ENCODE data around the gene INO80C. TPM values are rescaled to one million over a fixed set of nuclear protein-coding genes. Genes with fewer than 3 reads are reported as not detected.
A peak's percentile ranks its signal among the peaks of the same experiment; 100 is the strongest.

Gene INO80C
- total RNA-seq, 5 donors from 2014 or later (not counting 1 experiment from before 2014, with no cell fraction given) = 19.3 to 29.5 (median 23.1) TPM

DNA sequence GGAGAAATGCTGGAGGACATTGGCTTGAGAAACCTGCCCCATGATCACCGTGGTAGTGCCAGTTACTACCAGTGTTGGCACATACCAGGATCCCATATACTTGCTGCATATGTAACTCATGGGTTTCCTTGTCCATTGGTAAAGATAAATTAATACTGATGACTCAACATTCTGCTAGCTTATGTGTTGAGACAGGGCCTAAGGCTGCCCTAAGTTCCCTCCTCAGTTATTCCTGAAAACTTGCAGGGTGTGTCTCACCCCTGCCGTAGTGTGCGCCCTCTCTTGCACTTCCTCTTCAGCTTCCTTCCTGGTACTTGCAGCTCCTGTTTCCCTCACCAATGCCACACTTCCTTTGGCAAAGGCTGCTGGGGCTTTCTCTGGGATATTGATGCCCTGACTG is 4.3 kb upstream of the INO80C start:
- ATAC-seq (replicated peaks in 1 of 4) (no peak), DNase-seq (no peak)
- H3K27me3 Mint-ChIP-seq = peaks cover 3 to 7% of the 10 kb centered on the region in 2 donors
- no peaks in the 10 kb centered on the region for H3K9me3 Mint-ChIP-seq
- Histone ChIP-seq H3K27ac (ENCODE audit: low read length) (no peak overlapping the region), H3K4me3 (ENCODE audit: control insufficient read depth in 1 of 2, extremely low read depth in 1 of 2, low read length in 1 of 2) (no peak overlapping the region), H3K27me3 (replicated peaks in 1 of 2; ENCODE audit: control insufficient read depth in 2 of 2, extremely low read depth in 1 of 2, insufficient read depth in 2 of 2, low read length in 1 of 2) (no peaks in the 10 kb centered on the region), H3K9me3 (no peaks in the 10 kb centered on the region), H3K36me3 (ENCODE audit: control insufficient read depth in 2 of 2, extremely low read depth in 1 of 2, insufficient read depth in 1 of 2, low read length in 1 of 2) (no peaks in the 10 kb centered on the region), H3K4me1 (ENCODE audit: control insufficient read depth in 1 of 2, extremely low read depth in 1 of 2, insufficient read depth in 2 of 2, low read length in 2 of 2) (peaks cover 2 to 8% of the 10 kb centered on the region in 2 experiments)
- ChIA-PET CTCF (no interaction called here), POLR2A (no interaction called here)
- H3K36me3 Mint-ChIP-seq = no peaks in the 10 kb centered on the region
- peaks cover 11 to 15% (median 13%) of the 10 kb centered on the region in 3 donors for H3K4me1 Mint-ChIP-seq
- no peak overlapping the region for H3K4me3 Mint-ChIP-seq
- H3K27ac Mint-ChIP-seq = no peak overlapping the region
- WGBS (ENCODE audit: insufficient coverage) = 87% methylated on average over 3 of the region's 3 CpGs

DNA sequence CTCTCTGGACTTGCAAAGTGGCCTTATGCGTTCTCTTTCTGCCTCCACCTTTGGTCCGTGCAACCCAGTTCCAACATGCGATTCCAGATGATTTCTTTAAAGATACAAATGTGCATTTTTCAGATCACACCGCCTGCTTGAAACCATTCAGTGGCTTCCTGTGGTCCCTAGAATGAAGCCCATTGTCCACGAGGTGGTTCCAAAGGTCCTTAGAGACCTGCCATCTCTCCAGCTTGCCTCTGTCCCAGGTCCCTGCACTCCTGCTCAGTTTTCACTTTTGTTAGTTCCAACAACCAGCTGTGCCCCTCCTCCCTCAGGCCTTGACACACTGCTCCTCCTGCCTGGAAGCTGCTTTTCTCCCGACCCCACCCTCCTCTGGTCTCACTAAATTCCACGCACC is 3.6 kb upstream of the INO80C start:
- H3K4me1 Mint-ChIP-seq = peaks cover 18 to 22% (median 20%) of the 10 kb centered on the region in 3 donors
- Histone ChIP-seq H3K4me3 (ENCODE audit: control insufficient read depth in 1 of 2, extremely low read depth in 1 of 2, low read length in 1 of 2) (no peak overlapping the region), H3K27me3 (replicated peaks in 1 of 2; ENCODE audit: control insufficient read depth in 2 of 2, extremely low read depth in 1 of 2, insufficient read depth in 2 of 2, low read length in 1 of 2) (no peaks in the 10 kb centered on the region), H3K36me3 (ENCODE audit: control insufficient read depth in 2 of 2, extremely low read depth in 1 of 2, insufficient read depth in 1 of 2, low read length in 1 of 2) (no peaks in the 10 kb centered on the region), H3K4me1 (ENCODE audit: control insufficient read depth in 1 of 2, extremely low read depth in 1 of 2, insufficient read depth in 2 of 2, low read length in 2 of 2) (peaks cover 7 to 15% of the 10 kb centered on the region in 2 experiments), H3K27ac (ENCODE audit: low read length) (no peak overlapping the region), H3K9me3 (no peaks in the 10 kb centered on the region)
- peaks cover 3 to 7% of the 10 kb centered on the region in 2 donors for H3K27me3 Mint-ChIP-seq
- CTCF ChIA-PET = no interaction called here
- POLR2A ChIA-PET = no interaction called here
- no peaks in the 10 kb centered on the region for H3K9me3 Mint-ChIP-seq
- no peak for ATAC-seq (replicated peaks in 1 of 4)
- DNase-seq = no peak
- no peak overlapping the region for H3K4me3 Mint-ChIP-seq
- no peaks in the 10 kb centered on the region for H3K36me3 Mint-ChIP-seq
- 87% methylated on average over 6 of the region's 7 CpGs for WGBS (ENCODE audit: insufficient coverage)
- no peak overlapping the region for H3K27ac Mint-ChIP-seq

DNA sequence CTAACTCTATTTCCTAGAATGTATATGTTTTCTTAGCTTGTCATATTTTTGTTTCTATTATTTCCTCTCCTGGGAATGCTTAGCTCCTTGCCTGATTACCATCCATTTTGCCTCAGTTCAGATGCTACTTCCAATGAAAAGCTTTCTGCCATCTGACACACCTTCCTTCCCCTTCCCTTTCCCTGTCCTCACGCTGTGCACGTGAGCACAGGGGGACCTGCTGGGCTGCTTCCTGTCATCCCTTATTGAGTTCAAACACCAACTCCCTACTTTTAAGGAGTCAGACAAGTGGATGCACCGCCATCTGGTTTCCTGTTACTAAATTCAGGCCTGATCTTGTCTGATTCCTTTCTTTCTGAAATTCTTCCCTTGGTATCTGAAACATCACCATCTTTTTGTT is 2.4 kb upstream of the INO80C start:
- WGBS (ENCODE audit: insufficient coverage) = 50% methylated on average over 3 of the region's 3 CpGs
- Histone ChIP-seq H3K4me1 (ENCODE audit: control insufficient read depth in 1 of 2, extremely low read depth in 1 of 2, insufficient read depth in 2 of 2, low read length in 2 of 2) (peaks cover 9 to 16% of the 10 kb centered on the region in 2 experiments), H3K27me3 (replicated peaks in 1 of 2; ENCODE audit: control insufficient read depth in 2 of 2, extremely low read depth in 1 of 2, insufficient read depth in 2 of 2, low read length in 1 of 2) (no peaks in the 10 kb centered on the region), H3K27ac (ENCODE audit: low read length) (no peak overlapping the region), H3K36me3 (ENCODE audit: control insufficient read depth in 2 of 2, extremely low read depth in 1 of 2, insufficient read depth in 1 of 2, low read length in 1 of 2) (no peaks in the 10 kb centered on the region), H3K9me3 (no peaks in the 10 kb centered on the region), H3K4me3 (ENCODE audit: control insufficient read depth in 1 of 2, extremely low read depth in 1 of 2, low read length in 1 of 2) (no peak overlapping the region)
- Mint-ChIP-seq H3K36me3 (no peaks in the 10 kb centered on the region), H3K4me1 (peaks cover 28 to 32% (median 31%) of the 10 kb centered on the region in 3 donors), H3K27me3 (peaks cover 3% of the 10 kb centered on the region in 2 donors), H3K9me3 (no peaks in the 10 kb centered on the region), H3K4me3 (peak overlapping the region in 1 of 3 donors; percentile 15), H3K27ac (no peak overlapping the region)
- CTCF ChIA-PET = no interaction called here
- ATAC-seq (replicated peaks in 1 of 4) (no peak), DNase-seq (no peak)
- POLR2A ChIA-PET = no interaction called here

DNA sequence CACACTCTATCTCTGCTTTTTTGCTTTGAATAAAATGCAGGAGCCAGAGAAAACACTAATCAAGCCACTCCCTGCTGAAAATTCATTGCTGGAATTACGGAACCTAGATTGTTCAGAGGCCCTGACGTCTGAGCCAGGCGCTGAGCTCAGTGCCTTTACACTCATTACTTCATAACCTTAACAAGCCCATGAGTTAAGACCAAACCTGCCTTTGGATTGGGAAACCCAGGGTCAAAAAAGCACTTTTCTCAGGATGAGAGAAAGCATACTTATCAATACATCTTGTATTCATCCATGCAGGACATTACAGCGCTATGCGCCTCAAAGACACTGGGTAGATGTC is 762 bp downstream of the INO80C start:
- 4% methylated on average over 5 of the region's 5 CpGs for WGBS (ENCODE audit: insufficient coverage)
- DNase-seq (peak in 1 of 35 experiments; percentile 2), ATAC-seq (replicated peaks in 1 of 4) (peak; percentile 3 to 14 (median 6))
- H3K27me3 Mint-ChIP-seq = no peaks in the 10 kb centered on the region
- no peaks in the 10 kb centered on the region for H3K36me3 ChIP-seq (ENCODE audit: control insufficient read depth in 2 of 2, extremely low read depth in 1 of 2, insufficient read depth in 1 of 2, low read length in 1 of 2)
- ChIA-PET POLR2A (interaction anchor here (0.6 to 1.5 kb wide), 4 partner anchors 15 to 634 kb away, joined by 3 to 5 read pairs (median 4); no protein-coding TSS in a partner anchor), CTCF (interaction anchor here in 1 of 2 donors (1.0 kb wide), 1 partner anchor 102 kb away, joined by 3 read pairs; no protein-coding TSS in a partner anchor)
- H3K27ac Mint-ChIP-seq = peak overlapping the region; percentile 99 to 100
- H3K4me3 Mint-ChIP-seq = peak overlapping the region; percentile 93 to 99 (median 94)
- H3K27me3 ChIP-seq (replicated peaks in 1 of 2; ENCODE audit: control insufficient read depth in 2 of 2, extremely low read depth in 1 of 2, insufficient read depth in 2 of 2, low read length in 1 of 2) = no peaks in the 10 kb centered on the region
- peaks cover 46 to 48% (median 47%) of the 10 kb centered on the region in 3 donors for H3K4me1 Mint-ChIP-seq
- no peaks in the 10 kb centered on the region for H3K36me3 Mint-ChIP-seq
- H3K4me3 ChIP-seq (ENCODE audit: control insufficient read depth in 1 of 2, extremely low read depth in 1 of 2, low read length in 1 of 2) = peak overlapping the region; percentile 75 to 93
- H3K9me3 ChIP-seq = no peaks in the 10 kb centered on the region
- H3K4me1 ChIP-seq (ENCODE audit: control insufficient read depth in 1 of 2, extremely low read depth in 1 of 2, insufficient read depth in 2 of 2, low read length in 2 of 2) = peaks cover 9 to 16% of the 10 kb centered on the region in 2 experiments
- H3K9me3 Mint-ChIP-seq = no peaks in the 10 kb centered on the region
- peak overlapping the region; percentile 96 for H3K27ac ChIP-seq (ENCODE audit: low read length)

DNA sequence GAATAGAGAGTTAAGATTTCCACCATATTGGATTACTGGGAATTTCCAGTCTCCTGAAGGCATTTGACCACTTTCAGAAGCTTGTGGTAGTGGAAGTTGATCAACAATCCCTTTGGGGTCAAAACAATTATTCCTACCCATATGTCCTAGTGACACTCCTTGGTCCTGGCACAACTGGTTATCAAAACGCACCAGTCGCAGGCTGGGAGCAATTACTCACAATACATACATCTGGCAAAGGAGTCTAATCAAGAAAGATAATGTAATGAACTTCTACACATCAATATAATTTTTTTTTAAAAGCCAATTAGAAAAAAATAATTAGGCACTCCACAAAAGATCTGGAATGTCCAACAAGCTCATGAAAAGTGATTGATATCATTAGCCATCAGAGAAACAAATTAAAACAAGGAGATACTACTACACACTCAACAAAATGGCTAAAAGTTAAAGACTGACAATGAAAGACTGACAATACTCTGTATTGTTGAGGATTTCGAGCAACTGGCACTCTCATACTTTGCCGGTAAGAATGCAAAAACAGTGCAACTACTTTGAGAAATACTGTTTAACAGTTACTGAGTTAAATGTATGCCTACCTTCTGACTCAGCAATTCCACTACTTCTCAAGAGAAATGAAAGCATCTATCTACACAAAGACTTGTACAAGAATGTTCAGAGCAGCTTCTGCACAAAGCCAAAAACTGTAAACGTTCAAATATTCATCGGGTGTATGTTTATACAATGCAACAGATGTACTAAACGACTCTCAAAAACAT is 2.0 kb downstream of the INO80C start:
- peaks cover 12 to 16% of the 10 kb centered on the region in 2 experiments for H3K4me1 ChIP-seq (ENCODE audit: control insufficient read depth in 1 of 2, extremely low read depth in 1 of 2, insufficient read depth in 2 of 2, low read length in 2 of 2)
- H3K36me3 Mint-ChIP-seq = no peaks in the 10 kb centered on the region
- no peaks in the 10 kb centered on the region for H3K36me3 ChIP-seq (ENCODE audit: control insufficient read depth in 2 of 2, extremely low read depth in 1 of 2, insufficient read depth in 1 of 2, low read length in 1 of 2)
- DNase-seq = no peak
- ATAC-seq (replicated peaks in 1 of 4) = no peak
- H3K4me3 Mint-ChIP-seq = peak overlapping the region; percentile 42 to 99 (median 93)
- H3K9me3 Mint-ChIP-seq = no peaks in the 10 kb centered on the region
- 60% methylated on average over 1 of the region's 7 CpGs for WGBS (ENCODE audit: insufficient coverage)
- no peaks in the 10 kb centered on the region for H3K27me3 Mint-ChIP-seq
- CTCF ChIA-PET = interaction anchor here in 1 of 2 donors (1.2 kb wide), 1 partner anchor 86 kb away, joined by 3 read pairs; the partner anchor contains the start of gene GALNT1
- POLR2A ChIA-PET = interaction anchor here (0.6 kb wide), 2 partner anchors 214 to 428 kb away, joined by 4 to 5 read pairs; no protein-coding TSS in a partner anchor
- H3K4me3 ChIP-seq (ENCODE audit: control insufficient read depth in 1 of 2, extremely low read depth in 1 of 2, low read length in 1 of 2) = no peak overlapping the region
- H3K9me3 ChIP-seq = no peaks in the 10 kb centered on the region
- H3K27ac Mint-ChIP-seq = no peak overlapping the region
- peaks cover 53 to 60% (median 57%) of the 10 kb centered on the region in 3 donors for H3K4me1 Mint-ChIP-seq
- H3K27me3 ChIP-seq (replicated peaks in 1 of 2; ENCODE audit: control insufficient read depth in 2 of 2, extremely low read depth in 1 of 2, insufficient read depth in 2 of 2, low read length in 1 of 2) = no peaks in the 10 kb centered on the region
- H3K27ac ChIP-seq (ENCODE audit: low read length) = no peak overlapping the region

DNA sequence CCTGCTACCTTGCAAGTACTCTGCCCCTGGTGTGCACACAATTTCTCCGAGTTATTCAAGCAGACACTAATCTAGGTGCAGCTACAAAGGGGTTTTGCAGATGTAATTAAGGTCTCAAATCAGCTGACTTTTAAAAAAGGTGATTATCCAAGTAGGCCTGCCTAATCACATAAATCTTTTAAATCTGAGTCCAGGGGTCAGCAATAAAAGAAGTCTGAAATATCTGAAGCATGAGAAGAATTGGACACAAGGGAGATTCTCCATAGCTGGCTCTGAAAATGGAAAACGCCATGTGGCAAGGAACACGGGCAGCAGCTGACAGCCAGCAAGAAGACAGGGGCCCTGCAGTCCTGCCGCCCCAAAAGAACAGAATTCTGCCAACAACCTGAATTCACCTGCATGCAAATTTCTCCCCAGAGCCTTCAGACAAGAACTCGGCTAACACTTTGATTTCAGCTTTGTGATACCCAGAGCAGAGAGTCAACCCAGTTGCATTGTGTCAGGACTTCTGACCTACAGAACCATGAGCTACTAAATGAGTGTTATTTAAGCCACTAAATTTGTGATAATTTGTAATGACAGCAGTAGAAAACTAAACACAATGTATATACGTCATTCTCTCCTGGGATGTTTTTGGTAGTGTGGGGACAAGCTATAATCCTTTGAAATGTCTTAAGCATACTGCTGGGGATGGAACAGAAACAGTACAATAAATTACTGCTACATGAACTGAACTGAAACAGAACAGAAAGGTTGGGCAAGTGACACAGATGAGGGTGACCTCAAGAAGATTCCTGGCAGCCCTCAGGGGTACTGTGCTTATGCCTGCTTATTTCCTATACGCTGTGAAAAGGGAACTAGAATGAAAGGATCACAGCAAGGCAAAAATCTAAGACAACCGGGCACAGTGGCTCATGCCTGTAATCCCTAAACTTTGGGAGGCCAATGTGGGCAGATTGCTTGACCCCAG is 3.2 kb downstream of the INO80C start:
- Mint-ChIP-seq H3K27me3 (no peaks in the 10 kb centered on the region), H3K9me3 (no peaks in the 10 kb centered on the region), H3K36me3 (peaks cover 5% of the 10 kb centered on the region), H3K4me3 (no peak overlapping the region), H3K4me1 (peaks cover 58 to 71% (median 60%) of the 10 kb centered on the region in 3 donors), H3K27ac (no peak overlapping the region)
- 44% methylated on average over 2 of the region's 8 CpGs for WGBS (ENCODE audit: insufficient coverage)
- DNase-seq = no peak
- CTCF ChIA-PET = interaction anchor here in 1 of 2 donors (1.2 kb wide), 1 partner anchor 87 kb away, joined by 3 read pairs; the partner anchor contains the start of gene GALNT1
- H3K4me3 ChIP-seq (ENCODE audit: control insufficient read depth in 1 of 2, extremely low read depth in 1 of 2, low read length in 1 of 2) = no peak overlapping the region
- H3K27me3 ChIP-seq (replicated peaks in 1 of 2; ENCODE audit: control insufficient read depth in 2 of 2, extremely low read depth in 1 of 2, insufficient read depth in 2 of 2, low read length in 1 of 2) = no peaks in the 10 kb centered on the region
- POLR2A ChIA-PET = interaction anchor here in 1 of 2 donors (0.6 kb wide), 1 partner anchor 205 kb away, joined by 3 read pairs; no protein-coding TSS in a partner anchor
- ATAC-seq (replicated peaks in 1 of 4) = no peak
- H3K4me1 ChIP-seq (ENCODE audit: control insufficient read depth in 1 of 2, extremely low read depth in 1 of 2, insufficient read depth in 2 of 2, low read length in 2 of 2) = peaks cover 12 to 19% of the 10 kb centered on the region in 2 experiments
- no peaks in the 10 kb centered on the region for H3K36me3 ChIP-seq (ENCODE audit: control insufficient read depth in 2 of 2, extremely low read depth in 1 of 2, insufficient read depth in 1 of 2, low read length in 1 of 2)
- H3K9me3 ChIP-seq = no peaks in the 10 kb centered on the region
- H3K27ac ChIP-seq (ENCODE audit: low read length) = no peak overlapping the region

All from T-cell (primary cell).